ENCODE data around the gene MPP7. TPM values are rescaled to one million over a fixed set of nuclear protein-coding genes. Genes with fewer than 3 reads are reported as not detected.

MPP7 gene
- total RNA-seq: 0.59 and 1.3 TPM in 2 replicates

DNA sequence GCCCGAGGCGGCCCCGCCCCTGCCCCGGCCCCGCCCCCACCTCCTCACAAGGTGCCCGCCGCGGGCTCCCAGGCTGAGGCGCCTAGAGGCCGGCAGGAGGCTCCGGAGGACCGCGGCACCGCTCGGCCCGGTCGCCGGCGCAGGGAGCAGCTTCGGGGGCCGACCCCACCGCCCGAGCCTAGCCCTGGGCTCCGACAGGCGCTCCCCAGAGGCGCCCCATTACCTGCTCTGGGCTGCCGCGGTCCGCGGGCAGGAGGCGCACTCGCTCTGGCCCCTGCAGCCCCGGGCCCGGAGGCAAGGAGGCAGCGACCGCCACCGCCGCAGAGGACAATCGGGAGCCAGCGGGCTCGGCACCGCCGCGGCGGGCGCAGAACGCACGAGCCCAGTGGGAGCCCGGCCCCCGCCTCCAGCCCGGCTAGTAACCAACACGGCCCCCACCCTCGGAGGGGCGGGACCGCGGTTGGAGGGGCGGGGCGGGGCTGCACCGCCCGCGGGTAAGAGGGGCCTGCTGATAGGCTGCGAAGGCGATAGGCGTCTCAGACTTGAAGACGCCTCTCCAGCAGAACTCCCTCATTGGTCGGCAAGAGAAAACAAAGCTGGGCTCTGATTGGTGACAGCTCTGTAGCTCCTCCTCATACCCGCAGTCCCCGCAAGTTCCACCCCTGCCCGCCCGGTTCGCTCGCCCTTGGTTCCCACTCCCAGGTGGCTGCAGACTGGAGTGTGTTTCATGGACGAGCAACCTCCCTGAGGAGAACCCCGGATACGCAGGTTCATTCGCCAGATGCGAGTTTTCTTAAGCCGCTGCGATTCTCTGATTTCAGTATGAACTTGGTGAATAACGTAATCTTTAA lies at the start of gene MPP7:
Gene MPP7, minus strand, starts transcription at position 427 of the 851 bp plus-strand sequence. CDS start 64,460 bp downstream, outside the sequence.

Other genes starting within 250 kb of the MPP7 start
- 42.5 and 69.2 TPM in 2 replicates for gene WAC, start 230.1 kb upstream of the MPP7 start, total RNA-seq